Fibroblast of the aortic adventitia (primary cell): ENCODE data around the gene CD247. TPM values are rescaled to one million over a fixed set of nuclear protein-coding genes. Genes with fewer than 3 reads are reported as not detected.
A peak's percentile ranks its signal among the peaks of the same experiment; 100 is the strongest.
"Not testable (repeated sequence)": the region's sequence is repeated elsewhere in the genome, so short reads cannot be mapped to it uniquely, and the experiment has no call there.

ENCODE experiments used
- DNase-seq: peaks from one replicate; pipeline ENCODE4 v3.0.0-alpha.2; 2010; ENCODE audit warnings: low read depth
- H3K4me3 ChIP-seq: 2 replicates; pipeline ENCODE4 v1.5.1; 2011; ENCODE audit warnings: low read depth, mild to moderate bottlenecking, control low read depth, low read length, moderate library complexity
- total RNA-seq: library from RNA; depleted of rRNA; stranded (reverse); fragments of >200 nt; gene quantifications from 2 replicates; pipeline ENCODE4 v1.2.3, GENCODE V29; 2012; ENCODE audit warnings: low replicate concordance
- TF ChIP-seq, protein P1 (sequence below): IDR thresholded peaks from 2 replicates; pipeline ENCODE4 v1.5.1; 2011; ENCODE audit warnings: mild to moderate bottlenecking, low read length, control low read depth, inconsistent platforms; ENCODE audit not compliant: insufficient read depth

Gene CD247
- total RNA-seq, 1 donor: 0.18 TPM

DNA sequence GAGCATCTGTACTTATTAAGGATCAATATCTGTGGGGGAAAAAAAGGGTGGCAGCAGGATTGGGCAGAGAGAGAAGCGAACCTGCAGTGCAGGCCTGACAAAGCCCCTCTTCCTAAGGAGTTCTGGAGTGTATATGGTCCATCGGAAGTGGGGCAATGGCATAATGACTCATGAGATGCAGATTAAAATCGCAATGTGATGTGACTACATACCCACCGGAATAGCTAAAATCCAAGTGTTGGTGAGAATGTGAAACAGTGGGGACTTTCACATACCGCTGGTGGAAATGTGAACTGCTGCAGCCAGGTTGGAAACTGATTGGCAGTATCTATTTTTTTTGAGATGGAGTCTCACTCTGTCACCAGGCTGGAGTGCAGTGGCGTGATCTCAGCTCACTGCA is 43.4 kb upstream of the CD247 start:
- TF ChIP-seq, protein P1, sequence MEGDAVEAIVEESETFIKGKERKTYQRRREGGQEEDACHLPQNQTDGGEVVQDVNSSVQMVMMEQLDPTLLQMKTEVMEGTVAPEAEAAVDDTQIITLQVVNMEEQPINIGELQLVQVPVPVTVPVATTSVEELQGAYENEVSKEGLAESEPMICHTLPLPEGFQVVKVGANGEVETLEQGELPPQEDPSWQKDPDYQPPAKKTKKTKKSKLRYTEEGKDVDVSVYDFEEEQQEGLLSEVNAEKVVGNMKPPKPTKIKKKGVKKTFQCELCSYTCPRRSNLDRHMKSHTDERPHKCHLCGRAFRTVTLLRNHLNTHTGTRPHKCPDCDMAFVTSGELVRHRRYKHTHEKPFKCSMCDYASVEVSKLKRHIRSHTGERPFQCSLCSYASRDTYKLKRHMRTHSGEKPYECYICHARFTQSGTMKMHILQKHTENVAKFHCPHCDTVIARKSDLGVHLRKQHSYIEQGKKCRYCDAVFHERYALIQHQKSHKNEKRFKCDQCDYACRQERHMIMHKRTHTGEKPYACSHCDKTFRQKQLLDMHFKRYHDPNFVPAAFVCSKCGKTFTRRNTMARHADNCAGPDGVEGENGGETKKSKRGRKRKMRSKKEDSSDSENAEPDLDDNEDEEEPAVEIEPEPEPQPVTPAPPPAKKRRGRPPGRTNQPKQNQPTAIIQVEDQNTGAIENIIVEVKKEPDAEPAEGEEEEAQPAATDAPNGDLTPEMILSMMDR: no peak
- no peak overlapping the region for H3K4me3 ChIP-seq
- DNase-seq: no peak

DNA sequence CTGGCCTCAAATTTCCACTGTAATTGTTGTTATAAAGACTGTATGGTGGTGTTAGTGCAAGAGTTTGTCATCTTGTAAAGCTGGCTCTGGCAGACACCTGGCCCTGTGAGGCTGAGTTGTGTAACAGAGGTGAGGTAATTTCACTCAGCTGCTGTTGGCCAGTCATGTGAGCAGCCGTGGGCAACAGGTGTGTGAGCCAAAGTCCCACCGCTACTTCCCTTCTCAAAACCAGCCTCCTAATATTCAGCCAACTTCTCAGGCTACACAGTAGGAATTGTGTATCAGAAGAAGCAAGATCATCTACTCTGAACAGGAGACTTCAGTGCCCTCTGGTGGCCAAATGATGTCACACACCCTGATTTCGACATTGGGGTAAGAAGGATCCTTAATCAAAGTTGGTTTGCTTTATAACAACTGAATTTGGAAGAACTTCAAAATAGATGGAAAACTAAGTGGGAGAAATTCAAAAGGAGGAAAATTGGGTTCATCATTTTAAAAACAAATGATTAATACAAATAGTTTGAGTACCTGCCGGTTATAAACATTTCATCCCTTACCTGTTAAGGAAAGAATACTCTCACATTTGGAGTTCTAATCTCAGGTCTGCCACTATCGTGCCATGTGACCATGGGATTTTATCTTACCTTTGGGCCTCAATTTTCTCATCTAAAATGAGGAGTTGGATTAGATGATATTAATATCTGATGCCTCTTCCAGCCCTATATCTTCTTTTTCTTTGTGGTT is 37.8 kb upstream of the CD247 start:
- H3K4me3 ChIP-seq: no peak overlapping the region
- peak; percentile 86 for DNase-seq
- TF ChIP-seq, protein P1: peak; percentile 86

DNA sequence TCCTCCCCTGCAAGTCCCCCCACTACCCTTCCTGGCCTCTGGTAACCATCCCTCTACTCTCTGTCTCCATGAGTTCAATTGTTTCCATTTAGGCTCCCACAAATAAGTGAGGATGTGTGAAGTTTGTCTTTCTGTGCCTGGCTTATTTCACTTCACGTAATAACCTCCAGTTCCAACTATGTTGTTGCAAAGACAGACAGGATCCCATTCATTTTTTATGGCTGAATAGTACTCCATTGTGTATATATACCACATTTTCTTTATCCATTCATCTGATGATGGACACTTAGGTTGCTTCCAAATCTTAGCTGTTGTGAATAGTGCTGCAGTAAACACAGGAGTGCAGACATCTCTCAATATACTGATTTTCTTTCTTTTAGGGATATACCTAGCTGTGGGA is 36.7 kb upstream of the CD247 start:
- H3K4me3 ChIP-seq, DNase-seq: not testable (repeated sequence)

DNA sequence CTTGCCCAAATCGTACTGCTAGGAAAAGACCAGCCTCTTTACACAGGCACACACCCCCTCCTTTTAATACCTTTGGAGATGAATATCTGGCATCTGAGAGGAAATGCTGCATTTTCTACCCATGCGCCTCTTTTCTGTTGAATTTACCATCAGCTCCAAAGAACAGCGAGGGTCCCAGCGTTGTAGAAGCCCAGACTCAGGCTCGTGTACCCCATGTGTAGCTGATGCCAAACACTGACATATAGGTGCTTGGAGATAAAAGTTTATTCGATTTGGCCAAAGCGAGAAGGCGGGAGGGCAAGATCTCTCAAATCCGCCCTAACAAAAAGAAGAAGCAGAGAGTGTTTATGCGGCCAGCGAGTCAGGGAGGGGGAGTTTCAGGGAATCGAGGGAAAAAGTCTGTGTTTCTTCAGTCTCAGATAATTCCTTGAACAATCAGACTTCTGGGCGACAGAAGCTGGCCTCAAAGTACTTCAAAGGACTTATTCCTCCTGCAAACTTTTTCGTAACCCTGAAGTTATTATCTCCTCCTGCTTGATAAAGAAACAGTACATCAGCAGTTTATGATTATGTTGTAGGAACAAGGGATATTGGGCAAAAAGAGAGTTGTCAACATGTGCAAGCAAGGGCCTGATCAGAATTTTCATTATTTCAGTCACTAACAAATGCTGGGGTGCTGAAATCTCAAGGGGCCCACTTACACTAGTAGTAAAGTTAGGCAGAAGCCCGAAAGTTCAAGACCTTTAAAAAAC is 35.9 kb upstream of the CD247 start:
- DNase-seq: no peak
- TF ChIP-seq, protein P1: no peak
- peak overlapping the region; percentile 73 for H3K4me3 ChIP-seq

DNA sequence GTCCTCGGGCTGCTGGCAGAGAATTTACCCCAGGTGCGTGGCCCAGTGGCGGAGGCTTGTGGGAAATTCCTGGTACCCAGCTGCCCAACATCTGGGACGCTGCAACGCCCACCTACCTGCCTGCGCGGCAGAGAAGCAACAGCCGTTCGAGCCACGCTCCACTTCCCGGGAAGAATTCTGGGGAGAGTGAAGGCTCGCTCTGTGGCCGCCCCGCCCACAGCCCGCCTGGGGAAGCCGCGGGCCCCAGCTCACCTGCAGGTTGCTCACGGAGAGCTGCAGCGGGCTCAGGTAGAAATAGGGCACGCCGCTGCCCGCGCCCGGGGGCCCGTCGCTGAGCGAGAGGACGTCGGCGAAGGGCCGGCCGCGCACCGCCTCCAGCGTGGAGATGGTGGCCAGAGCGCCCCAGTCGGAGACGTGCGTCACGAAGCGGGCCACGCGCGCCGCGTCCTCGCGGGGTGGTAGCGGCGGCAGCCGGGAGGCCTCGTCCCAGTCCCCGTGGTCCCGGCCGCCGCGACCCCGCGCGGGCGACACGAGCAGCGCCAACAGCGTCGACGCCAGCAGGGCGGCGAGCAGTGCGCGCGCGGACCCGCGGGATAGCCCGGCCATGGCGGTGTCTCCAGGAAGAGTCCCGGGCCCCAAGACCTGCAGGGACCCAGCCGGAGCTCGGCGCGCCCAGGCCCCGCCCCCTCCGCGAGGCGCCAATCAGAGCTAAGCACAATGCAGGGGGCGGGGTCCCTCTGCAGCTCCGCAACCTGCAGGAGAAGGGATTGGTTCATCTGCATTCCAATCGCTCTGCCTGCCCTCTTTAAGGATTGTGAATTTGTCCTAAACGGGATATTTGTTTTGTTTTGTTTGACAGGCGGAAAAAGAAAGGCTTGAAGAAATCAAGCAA is 35.1 kb upstream of the CD247 start, which contains the start of gene CREG1:
TSS of gene CREG1 (minus strand) at position 627 of the 892 bp plus-strand sequence.
- H3K4me3 ChIP-seq: peak within 1 kb of the TSS; percentile 73
- TF ChIP-seq, protein P1: no peak
- peak; percentile 86 for DNase-seq

DNA sequence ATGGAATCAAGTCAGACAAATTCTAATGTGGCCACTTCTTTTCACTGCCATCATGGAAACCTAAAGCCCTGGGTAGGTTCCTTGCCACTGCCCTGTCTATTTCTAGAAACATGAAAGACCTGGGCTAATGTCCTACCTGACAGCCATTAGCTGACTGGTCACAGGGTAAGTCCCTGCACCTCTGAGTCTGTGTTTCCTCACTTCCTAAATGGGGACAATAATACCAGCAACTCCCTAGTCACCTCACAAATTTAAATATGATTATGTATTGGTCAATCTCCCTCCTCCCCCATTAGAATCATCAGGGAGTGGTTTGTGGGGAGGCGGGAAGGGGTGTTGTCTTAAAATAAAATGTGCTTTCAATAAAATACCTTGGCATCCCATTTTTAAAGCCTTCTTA is 33.0 kb upstream of the CD247 start:
- H3K4me3 ChIP-seq: no peak overlapping the region
- no peak for DNase-seq
- TF ChIP-seq, protein P1: no peak
